Neutrophil (primary cell): Measurements from ENCODE around the gene DDX19B.

Source experiments
- H3K27ac ChIP-seq: fragments of 200-600 bp; sonication (generic); 2 replicates; pipeline ENCODE4 v1.5.1; 2016; ENCODE audit warnings: mild to moderate bottlenecking, moderate library complexity
- H3K27me3 ChIP-seq: fragments of 200-600 bp; sonication (generic); 2 replicates; pipeline ENCODE4 v1.6.0; 2016; ENCODE audit warnings: mild to moderate bottlenecking
- H3K36me3 ChIP-seq: fragments of 200-600 bp; sonication (generic); 2 replicates; pipeline ENCODE4 v1.5.1; 2017
- H3K4me1 ChIP-seq, 2 experiments: fragments of 200-600 bp in 1 of 2; sonication (generic) in 1 of 2; 1 replicate in 1 of 2; 2 replicates in 1 of 2; pipeline versions ENCODE4 v1.5.1 to v1.6.1; 2013 to 2016; ENCODE audit warnings: low read depth in 1 of 2, low read length in 1 of 2, mild to moderate bottlenecking in 1 of 2, moderate library complexity in 1 of 2; ENCODE audit not compliant: control insufficient read depth in 1 of 2, insufficient read depth in 1 of 2
- H3K4me3 ChIP-seq, 2 experiments: fragments of 200-600 bp in 1 of 2; sonication (generic) in 1 of 2; 1 replicate in 1 of 2; 2 replicates in 1 of 2; pipeline ENCODE4 v1.5.1; 2013 to 2016; ENCODE audit warnings: low read depth in 1 of 2, low read length in 1 of 2, mild to moderate bottlenecking in 1 of 2, moderate library complexity in 1 of 2
- H3K9me3 ChIP-seq: fragments of 200-600 bp; sonication (generic); 2 replicates; pipeline ENCODE4 v1.5.1; 2016
- TF ChIP-seq, protein P1 (sequence below): fragments of 200-600 bp; sonication (generic); IDR thresholded peaks from 2 replicates; pipeline ENCODE4 v1.5.1; 2016; ENCODE audit warnings: antibody characterized with exemption

Gene DDX19B

DNA sequence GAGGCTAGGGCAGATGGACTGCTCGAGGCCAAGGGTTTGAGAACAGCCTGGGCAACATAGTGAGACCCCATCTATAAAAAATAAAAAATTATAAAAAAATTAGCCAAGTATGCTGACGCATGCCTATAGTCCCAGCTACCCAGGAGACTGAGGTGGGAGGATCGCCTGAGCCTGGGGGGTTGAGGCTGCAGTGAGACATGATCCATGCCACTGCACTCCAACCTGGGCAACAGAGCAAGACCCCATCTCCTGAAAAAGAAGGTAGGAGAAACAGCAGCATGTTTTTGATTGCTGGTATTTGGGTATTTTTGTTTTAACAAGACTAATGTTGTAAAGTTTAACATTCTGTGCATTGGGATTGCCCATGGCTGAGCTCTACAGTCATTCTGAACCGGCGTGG is 38.8 kb downstream of the DDX19B start:
- Histone ChIP-seq H3K4me1 (no peaks in the 10 kb centered on the region), H3K36me3 (peaks cover 36% of the 10 kb centered on the region), H3K9me3 (no peaks in the 10 kb centered on the region), H3K4me3 (no peak overlapping the region), H3K27ac (no peak overlapping the region), H3K27me3 (no peaks in the 10 kb centered on the region)
- TF ChIP-seq, protein P1, sequence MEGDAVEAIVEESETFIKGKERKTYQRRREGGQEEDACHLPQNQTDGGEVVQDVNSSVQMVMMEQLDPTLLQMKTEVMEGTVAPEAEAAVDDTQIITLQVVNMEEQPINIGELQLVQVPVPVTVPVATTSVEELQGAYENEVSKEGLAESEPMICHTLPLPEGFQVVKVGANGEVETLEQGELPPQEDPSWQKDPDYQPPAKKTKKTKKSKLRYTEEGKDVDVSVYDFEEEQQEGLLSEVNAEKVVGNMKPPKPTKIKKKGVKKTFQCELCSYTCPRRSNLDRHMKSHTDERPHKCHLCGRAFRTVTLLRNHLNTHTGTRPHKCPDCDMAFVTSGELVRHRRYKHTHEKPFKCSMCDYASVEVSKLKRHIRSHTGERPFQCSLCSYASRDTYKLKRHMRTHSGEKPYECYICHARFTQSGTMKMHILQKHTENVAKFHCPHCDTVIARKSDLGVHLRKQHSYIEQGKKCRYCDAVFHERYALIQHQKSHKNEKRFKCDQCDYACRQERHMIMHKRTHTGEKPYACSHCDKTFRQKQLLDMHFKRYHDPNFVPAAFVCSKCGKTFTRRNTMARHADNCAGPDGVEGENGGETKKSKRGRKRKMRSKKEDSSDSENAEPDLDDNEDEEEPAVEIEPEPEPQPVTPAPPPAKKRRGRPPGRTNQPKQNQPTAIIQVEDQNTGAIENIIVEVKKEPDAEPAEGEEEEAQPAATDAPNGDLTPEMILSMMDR = no peak

DNA sequence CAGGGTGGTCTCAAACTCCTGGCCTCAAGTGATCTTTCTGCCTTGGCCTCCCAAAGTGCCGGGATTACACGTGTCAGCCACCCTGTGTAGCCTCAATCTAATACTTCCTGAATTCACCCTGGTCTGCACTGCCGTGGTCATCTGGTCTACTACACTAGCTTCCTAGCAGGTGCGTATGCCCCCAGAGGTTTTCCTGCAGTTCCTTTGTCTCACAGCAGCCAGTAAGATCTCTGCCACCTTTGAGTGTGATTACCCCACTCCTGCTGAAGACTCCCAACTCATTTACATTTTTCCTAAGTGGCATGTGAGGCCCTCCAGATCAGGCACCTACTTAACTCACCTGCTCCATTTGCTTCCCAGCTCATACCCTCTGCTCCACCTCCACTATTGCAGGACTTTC is 42.6 kb downstream of the DDX19B start:
- no peak overlapping the region for H3K4me3 ChIP-seq
- H3K36me3 ChIP-seq = peaks cover 2% of the 10 kb centered on the region
- TF ChIP-seq, protein P1 = no peak
- H3K9me3 ChIP-seq = no peaks in the 10 kb centered on the region
- H3K27ac ChIP-seq = no peak overlapping the region
- no peaks in the 10 kb centered on the region for H3K27me3 ChIP-seq
- peaks cover 5 to 6% of the 10 kb centered on the region in 2 experiments for H3K4me1 ChIP-seq

- no peaks in the 10 kb centered on the region for H3K36me3 ChIP-seq
- no peaks in the 10 kb centered on the region for H3K27me3 ChIP-seq
- no peaks in the 10 kb centered on the region for H3K9me3 ChIP-seq
- TF ChIP-seq, protein P1 = no peak
- H3K27ac ChIP-seq = no peak overlapping the region
- H3K4me3 ChIP-seq = no peak overlapping the region
- peaks cover 8% of the 10 kb centered on the region in 2 experiments for H3K4me1 ChIP-seq
Observed at GRCh38 chr16:70342016-70342415, 43.0 kb downstream of the DDX19B start.

GRCh38 chr16:70345840-70346239 is 46.9 kb downstream of the DDX19B start:
- peak overlapping the region; percentile 81 to 85 for H3K4me3 ChIP-seq
- no peaks in the 10 kb centered on the region for H3K27me3 ChIP-seq
- peak overlapping the region; percentile 85 for H3K27ac ChIP-seq
- H3K36me3 ChIP-seq = no peaks in the 10 kb centered on the region
- H3K9me3 ChIP-seq = no peaks in the 10 kb centered on the region
- TF ChIP-seq, protein P1 = no peak
- peaks cover 14 to 17% of the 10 kb centered on the region in 2 experiments for H3K4me1 ChIP-seq

DNA sequence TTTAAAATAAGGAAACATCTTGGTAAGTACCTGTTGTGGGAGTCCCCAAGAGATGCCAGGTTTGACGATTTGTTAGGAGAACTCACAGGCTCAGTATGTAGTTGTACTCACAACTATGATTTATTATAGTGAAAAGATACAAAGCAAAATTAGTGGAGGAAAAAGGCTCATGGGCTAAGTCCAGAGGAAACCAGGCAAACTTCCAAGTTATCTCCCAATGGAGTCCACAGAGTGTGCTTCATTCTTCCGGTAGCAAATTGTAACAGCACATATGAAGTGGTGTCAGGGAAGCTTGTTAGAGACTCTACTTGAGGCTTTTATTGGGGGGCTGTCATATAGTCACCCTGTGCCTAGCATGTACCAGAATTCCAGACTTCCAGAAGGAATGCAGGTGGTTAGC is 50.0 kb downstream of the DDX19B start:
- TF ChIP-seq, protein P1 = no peak
- H3K27ac ChIP-seq = no peak overlapping the region
- H3K27me3 ChIP-seq = no peaks in the 10 kb centered on the region
- H3K9me3 ChIP-seq = no peaks in the 10 kb centered on the region
- no peaks in the 10 kb centered on the region for H3K36me3 ChIP-seq
- H3K4me1 ChIP-seq = peaks cover 14 to 17% of the 10 kb centered on the region in 2 experiments
- H3K4me3 ChIP-seq = no peak overlapping the region

GRCh38 chr16:70349783-70350182 is 50.8 kb downstream of the DDX19B start:
- Histone ChIP-seq H3K36me3 (no peaks in the 10 kb centered on the region), H3K9me3 (no peaks in the 10 kb centered on the region), H3K4me3 (no peak overlapping the region), H3K27me3 (no peaks in the 10 kb centered on the region), H3K4me1 (peaks cover 14 to 17% of the 10 kb centered on the region in 2 experiments), H3K27ac (no peak overlapping the region)
- TF ChIP-seq, protein P1 = no peak
